Activated naive CD8-positive, alpha-beta T cell (primary cell): ENCODE measurements around the gene MRPL19.

Experiments used
- H3K27ac Mint-ChIP-seq: one replicate; pipeline ENCODE4 v1.8.0; 2021; ENCODE audit warnings: mixed read lengths
- H3K27me3 Mint-ChIP-seq: one replicate; pipeline ENCODE4 v1.8.0; 2021; ENCODE audit warnings: mixed read lengths
- H3K36me3 Mint-ChIP-seq: one replicate; pipeline ENCODE4 v1.8.0; 2021; ENCODE audit warnings: mixed read lengths
- H3K4me1 Mint-ChIP-seq: one replicate; pipeline ENCODE4 v1.8.0; 2021; ENCODE audit warnings: low read depth, mixed read lengths
- H3K4me3 Mint-ChIP-seq: one replicate; pipeline ENCODE4 v1.8.0; 2021; ENCODE audit warnings: mild to moderate bottlenecking, mixed read lengths
- H3K9me3 Mint-ChIP-seq: one replicate; pipeline ENCODE4 v1.8.0; 2021; ENCODE audit warnings: low read depth, mixed read lengths

The MRPL19 gene

DNA sequence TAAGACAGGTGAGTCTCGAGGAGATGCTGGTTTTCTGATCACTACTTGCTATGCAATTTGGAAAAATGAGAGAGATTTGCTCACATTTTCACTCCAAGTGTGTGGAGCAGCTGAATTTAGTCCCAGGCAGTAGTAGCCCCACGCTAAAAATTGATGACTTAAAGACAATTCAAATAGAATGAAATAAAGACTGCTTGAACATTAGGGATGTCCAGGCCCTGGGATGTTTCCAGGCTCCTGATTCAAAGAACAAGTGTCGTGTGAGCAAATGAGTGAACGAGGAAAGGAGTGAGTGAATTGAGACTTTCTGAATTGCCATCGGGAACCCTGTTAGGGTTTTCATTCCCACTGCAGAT lies 37.3 kb upstream of the MRPL19 start:
- Mint-ChIP-seq H3K27me3 (peaks cover 32% of the 10 kb centered on the region), H3K4me3 (no peak overlapping the region), H3K9me3 (no peaks in the 10 kb centered on the region), H3K27ac (no peak overlapping the region), H3K36me3 (no peaks in the 10 kb centered on the region), H3K4me1 (peaks cover 3% of the 10 kb centered on the region)

DNA sequence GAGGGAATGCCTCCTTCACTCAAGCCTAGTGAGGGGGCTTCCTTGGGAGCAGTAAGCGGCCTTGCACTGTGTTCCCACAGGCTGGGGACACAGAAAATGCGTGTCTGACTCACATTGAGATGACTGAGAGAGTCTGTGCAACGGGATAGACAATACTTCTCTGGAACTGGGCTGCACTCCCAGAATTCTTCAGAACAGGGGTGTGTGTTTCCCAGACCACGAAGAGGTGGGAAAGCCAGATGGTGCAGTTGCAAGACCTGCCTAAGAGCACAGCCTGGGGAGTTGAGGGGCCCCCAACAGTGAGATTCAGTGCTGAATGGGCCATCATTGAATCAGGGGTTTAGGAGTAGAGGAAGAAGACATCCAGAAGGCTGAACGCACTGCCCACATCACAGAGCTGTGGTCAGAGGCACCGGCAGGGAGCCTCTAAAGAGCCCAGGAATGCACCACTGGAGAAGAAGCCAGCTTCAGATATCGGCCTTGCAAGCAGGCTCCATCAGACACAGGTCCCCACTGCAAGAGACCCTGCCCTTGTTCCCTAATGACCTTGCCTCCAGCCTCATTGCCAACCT lies 36.6 kb upstream of the MRPL19 start:
- Mint-ChIP-seq H3K27ac (no peak overlapping the region), H3K4me3 (no peak overlapping the region), H3K36me3 (no peaks in the 10 kb centered on the region), H3K9me3 (no peaks in the 10 kb centered on the region), H3K27me3 (peaks cover 30% of the 10 kb centered on the region), H3K4me1 (peaks cover 3% of the 10 kb centered on the region)

DNA sequence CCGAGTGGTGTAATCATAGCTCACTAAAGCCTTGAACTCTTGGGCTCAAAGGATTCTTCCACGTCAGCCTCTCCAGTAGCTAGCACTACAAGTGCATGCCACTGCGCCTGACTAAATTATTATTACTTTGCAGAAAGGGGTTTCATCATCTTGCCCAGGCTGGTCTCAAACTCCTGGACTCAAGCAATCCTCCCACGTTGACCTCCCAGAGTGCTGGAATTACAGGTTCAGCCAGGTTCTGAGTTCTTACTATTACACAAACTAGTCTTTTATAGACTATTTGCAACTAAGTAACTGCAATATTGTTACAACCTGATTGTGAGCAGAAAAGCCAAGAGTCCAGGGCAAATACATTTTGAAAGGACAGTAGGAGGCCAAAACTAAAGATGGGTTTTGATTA lies 35.9 kb upstream of the MRPL19 start:
- Mint-ChIP-seq H3K4me3 (no peak overlapping the region), H3K9me3 (no peaks in the 10 kb centered on the region), H3K4me1 (peaks cover 3% of the 10 kb centered on the region), H3K27me3 (peaks cover 28% of the 10 kb centered on the region), H3K27ac (no peak overlapping the region), H3K36me3 (no peaks in the 10 kb centered on the region)

DNA sequence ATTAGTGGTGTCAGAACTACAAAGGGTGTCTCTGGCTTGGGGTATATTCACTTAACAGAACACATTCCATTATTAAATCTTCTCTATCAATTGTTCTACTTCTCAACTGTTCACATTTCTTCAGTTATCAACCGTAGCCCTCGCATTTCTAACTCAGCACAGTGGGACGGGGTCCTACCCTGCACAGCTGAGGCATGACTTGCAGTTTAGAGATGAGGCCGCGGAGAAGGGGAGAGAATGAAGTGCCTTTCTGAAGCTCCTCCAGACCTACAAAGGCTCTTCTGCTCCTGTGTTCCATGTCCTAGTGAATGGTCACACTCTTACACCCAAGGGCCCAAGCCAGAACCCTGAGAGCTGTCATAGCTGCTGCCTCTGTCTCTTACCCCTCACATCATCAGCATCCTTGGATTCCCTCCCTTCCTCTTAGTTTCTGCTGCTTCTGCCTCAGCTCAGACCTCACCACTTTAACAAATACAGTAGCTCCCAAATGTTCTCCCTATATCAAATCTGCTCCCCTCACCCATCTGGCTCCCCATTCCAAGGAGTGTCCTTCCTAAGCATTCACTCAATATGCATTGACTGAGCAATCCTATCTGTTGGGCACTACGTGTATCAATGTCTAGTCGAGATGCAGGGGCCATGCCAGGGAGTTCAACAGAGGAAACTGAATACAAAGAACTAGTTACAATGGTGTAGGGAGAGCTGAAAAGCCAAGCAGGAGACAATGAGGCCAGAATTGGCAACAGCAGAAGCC lies 34.3 kb upstream of the MRPL19 start:
- peaks cover 3% of the 10 kb centered on the region for H3K4me1 Mint-ChIP-seq
- H3K27me3 Mint-ChIP-seq = peaks cover 22% of the 10 kb centered on the region
- no peaks in the 10 kb centered on the region for H3K36me3 Mint-ChIP-seq
- H3K4me3 Mint-ChIP-seq = no peak overlapping the region
- no peak overlapping the region for H3K27ac Mint-ChIP-seq
- no peaks in the 10 kb centered on the region for H3K9me3 Mint-ChIP-seq

DNA sequence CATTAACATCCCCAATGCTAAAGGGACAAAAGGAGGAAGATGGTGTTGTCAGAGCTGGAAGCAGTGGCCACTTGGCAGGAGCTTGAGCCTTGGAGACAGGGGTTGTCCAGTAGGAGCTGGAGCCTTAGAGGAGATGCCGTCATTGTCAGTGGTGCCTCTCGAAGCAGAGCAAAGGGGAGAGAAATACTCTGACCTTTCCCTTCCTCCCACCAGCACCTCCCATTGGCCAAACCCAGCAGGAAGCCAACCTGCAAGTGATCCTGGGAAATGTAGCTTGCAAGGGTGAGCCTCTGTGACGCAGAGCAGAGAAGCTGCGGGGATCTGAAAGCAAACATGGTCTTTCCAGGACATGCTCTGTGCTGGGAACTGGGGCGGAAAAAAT lies 33.7 kb upstream of the MRPL19 start:
- Mint-ChIP-seq H3K27me3 (peaks cover 18% of the 10 kb centered on the region), H3K4me3 (no peak overlapping the region), H3K36me3 (no peaks in the 10 kb centered on the region), H3K9me3 (no peaks in the 10 kb centered on the region), H3K27ac (no peak overlapping the region), H3K4me1 (peaks cover 3% of the 10 kb centered on the region)

DNA sequence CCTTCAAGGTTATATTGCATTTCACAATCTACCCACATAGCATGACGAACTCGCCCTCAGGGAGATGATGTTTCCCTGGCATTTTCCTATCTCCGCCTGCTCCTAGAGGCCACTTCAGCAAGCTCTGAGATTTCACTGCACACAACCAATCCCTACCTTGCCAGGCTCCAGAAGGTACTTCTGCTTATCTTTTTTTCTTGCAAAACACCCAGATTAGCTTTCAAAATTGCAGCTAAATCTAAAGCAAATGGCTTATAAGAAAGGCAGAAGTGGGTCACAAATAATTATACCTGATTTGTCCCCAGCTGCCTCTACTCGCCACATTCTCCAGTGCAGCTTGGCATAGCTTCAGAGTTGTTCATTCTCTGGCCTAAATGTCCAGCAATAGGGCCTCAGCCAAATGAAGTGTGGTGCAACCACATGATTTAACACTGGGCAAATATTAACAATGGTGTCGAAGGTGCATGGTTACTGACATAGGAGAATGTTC lies 32.4 kb upstream of the MRPL19 start:
- H3K27me3 Mint-ChIP-seq = peaks cover 13% of the 10 kb centered on the region
- H3K4me1 Mint-ChIP-seq = no peaks in the 10 kb centered on the region
- no peaks in the 10 kb centered on the region for H3K9me3 Mint-ChIP-seq
- H3K27ac Mint-ChIP-seq = no peak overlapping the region
- no peaks in the 10 kb centered on the region for H3K36me3 Mint-ChIP-seq
- no peak overlapping the region for H3K4me3 Mint-ChIP-seq

DNA sequence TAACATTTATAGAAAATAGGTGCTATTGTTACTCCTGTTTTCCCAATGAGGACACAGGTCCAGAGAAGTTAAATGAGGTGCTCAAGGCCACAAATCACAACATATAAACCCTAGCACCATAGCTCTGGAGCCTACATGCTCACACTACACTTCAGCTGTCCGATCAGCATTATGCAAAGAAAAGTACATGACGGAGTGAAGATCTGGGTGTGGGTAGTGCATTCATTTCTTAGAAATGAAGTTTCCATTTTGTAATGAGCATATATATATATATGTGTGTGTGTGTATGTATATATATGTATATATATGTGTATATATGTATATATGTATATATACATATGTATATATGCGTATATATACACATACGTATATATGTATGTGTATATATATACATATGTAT lies 30.2 kb upstream of the MRPL19 start:
- H3K9me3 Mint-ChIP-seq = no peaks in the 10 kb centered on the region
- H3K4me3 Mint-ChIP-seq = no peak overlapping the region
- H3K27me3 Mint-ChIP-seq = peaks cover 5% of the 10 kb centered on the region
- H3K27ac Mint-ChIP-seq = no peak overlapping the region
- no peaks in the 10 kb centered on the region for H3K36me3 Mint-ChIP-seq
- no peaks in the 10 kb centered on the region for H3K4me1 Mint-ChIP-seq

DNA sequence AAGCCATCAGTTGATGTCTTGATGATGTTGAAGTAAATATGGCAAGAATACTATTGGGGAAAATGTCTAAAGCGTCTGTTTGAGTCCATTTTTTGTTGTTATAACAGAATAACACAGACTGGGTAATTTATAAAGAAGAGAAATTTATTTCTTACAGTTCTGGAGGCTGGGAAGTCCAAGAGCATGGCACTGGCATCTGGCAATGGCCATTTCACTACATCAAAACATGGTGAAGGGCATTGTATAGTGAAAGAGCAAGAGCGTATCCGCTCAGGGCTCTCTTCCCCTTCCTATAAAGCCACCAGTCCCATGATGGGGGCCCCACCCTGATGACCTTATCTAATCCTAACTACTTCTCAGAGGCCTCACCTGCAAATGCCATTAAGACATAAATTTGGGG lies 29.6 kb upstream of the MRPL19 start:
- Mint-ChIP-seq H3K27ac (no peak overlapping the region), H3K27me3 (peaks cover 2% of the 10 kb centered on the region), H3K36me3 (no peaks in the 10 kb centered on the region), H3K4me3 (no peak overlapping the region), H3K9me3 (no peaks in the 10 kb centered on the region), H3K4me1 (no peaks in the 10 kb centered on the region)

DNA sequence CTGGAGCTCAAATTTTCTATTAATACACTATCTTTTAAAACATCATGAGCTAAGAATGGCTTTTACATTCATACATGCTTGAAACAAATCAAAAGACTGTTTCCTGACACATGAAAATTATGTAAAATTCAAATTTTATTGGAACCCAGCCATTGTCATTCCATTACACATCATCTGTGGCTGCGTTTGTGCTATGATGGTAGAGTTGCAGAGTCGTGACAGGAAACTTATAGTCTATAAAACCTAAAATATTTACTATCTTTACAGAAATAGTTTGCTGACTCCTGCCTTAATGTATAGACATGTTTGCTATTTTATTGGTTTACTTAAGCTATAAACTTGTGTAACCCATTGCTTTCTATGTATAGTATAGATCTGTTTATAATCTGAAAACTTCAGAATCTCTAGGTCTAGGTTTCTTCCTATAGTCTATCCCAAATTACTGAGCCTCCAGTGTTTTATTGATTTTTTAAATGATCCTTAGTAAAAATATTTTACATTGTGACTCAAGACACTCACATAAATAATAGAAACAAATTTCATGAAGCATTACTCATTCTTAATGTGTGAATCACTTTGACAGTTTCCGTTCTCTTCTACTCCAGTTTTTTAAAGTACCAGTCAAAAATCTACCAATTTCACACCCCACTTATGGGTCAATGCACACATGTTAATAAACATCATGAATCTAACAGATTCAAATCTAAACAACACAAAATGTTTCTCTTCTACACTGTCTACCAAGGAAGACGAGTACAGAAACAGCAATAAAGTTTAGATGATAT lies 26.4 kb upstream of the MRPL19 start:
- Mint-ChIP-seq H3K27me3 (peaks cover 2% of the 10 kb centered on the region), H3K4me1 (no peaks in the 10 kb centered on the region), H3K4me3 (no peak overlapping the region), H3K36me3 (no peaks in the 10 kb centered on the region), H3K9me3 (no peaks in the 10 kb centered on the region), H3K27ac (no peak overlapping the region)

DNA sequence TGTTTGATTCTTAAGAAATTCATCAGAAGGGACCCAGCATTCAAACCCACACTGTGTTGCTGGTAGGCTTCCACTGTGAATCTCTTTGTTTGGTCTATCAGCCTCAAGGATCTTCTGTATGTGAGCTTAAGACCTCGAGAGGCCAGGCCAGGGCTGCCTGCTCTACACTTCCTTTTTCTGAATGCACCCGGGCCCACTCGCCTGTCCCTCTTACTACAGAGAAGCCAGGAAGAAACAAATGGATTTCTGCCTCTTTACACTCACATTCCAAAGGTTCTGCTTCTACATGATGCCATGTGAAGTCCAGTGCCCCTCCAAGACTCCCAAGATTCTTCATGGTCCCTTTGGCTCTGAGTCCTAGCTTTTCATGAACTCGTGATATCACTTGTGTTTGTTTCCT lies 25.4 kb upstream of the MRPL19 start:
- Mint-ChIP-seq H3K4me3 (no peak overlapping the region), H3K36me3 (no peaks in the 10 kb centered on the region), H3K9me3 (no peaks in the 10 kb centered on the region), H3K4me1 (no peaks in the 10 kb centered on the region), H3K27me3 (peaks cover 2% of the 10 kb centered on the region), H3K27ac (no peak overlapping the region)

DNA sequence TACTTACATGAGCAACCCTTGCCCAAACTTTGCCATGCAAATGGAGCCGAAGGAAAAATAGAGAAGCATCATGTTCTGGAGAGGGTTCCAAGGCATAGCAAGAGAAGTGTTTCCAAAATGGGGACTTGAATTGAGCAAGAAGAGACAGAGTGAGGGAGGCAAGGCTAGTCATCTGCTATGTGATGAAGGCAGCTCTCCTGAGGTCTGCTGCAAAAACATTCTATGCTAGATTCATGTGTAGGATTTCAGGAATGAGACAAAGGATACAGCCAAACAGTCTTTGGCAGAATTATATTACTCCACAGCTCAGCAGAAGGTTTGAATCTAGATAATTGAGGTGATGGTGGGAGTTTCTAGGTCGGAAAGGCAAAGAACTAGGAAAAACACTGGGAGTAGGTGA lies 24.1 kb upstream of the MRPL19 start:
- Mint-ChIP-seq H3K4me1 (no peaks in the 10 kb centered on the region), H3K4me3 (no peak overlapping the region), H3K36me3 (no peaks in the 10 kb centered on the region), H3K27me3 (peaks cover 2% of the 10 kb centered on the region), H3K27ac (no peak overlapping the region), H3K9me3 (no peaks in the 10 kb centered on the region)

DNA sequence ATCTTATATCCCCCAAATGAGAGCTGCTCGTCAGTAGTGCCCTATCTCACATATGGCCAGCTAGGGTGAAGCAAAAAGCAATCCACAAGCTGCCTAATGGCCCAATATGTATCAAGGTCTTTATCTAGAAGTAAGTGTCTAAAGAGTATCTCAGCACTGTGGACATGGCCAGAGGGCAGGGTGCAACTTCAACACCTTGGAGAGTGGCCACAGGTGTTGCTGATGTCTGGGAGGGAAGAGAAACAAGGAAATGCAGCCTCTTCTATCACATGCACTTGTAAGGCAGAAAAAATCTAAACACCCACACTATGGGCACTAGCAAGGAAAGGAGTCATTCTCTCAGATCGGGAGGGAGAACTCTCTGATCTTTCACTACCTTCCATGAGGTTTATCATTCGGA lies 23.7 kb upstream of the MRPL19 start:
- H3K27ac Mint-ChIP-seq = no peak overlapping the region
- H3K4me3 Mint-ChIP-seq = no peak overlapping the region
- no peaks in the 10 kb centered on the region for H3K36me3 Mint-ChIP-seq
- H3K27me3 Mint-ChIP-seq = peaks cover 2% of the 10 kb centered on the region
- no peaks in the 10 kb centered on the region for H3K4me1 Mint-ChIP-seq
- H3K9me3 Mint-ChIP-seq = no peaks in the 10 kb centered on the region

DNA sequence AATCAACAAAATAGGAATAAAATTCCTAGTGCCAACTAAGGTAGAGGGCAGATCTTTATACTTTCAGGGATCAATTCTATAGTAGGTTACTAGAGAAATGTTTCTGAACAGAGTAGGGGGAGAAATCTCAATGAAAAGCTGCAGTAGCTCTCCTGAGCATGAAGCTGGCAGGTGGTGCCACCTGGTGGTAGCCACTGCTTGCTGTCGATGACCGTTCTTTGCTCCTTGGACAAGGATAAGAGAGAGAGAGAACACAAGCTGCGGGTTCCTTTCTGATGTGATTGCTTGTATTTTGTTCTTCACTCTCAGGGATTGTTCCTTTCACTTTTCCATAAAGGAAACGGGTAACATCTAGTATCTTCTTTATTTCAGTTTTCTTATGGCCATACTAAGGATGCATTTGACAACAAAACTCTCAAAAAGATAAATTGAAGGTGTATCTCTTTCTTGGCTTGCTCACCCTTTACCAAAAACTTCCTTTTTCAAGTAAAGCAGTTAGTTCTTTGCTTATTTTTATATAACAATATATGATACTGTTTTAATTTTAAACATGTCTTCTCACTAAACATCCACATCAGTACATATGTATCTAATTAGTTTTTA lies 18.6 kb upstream of the MRPL19 start:
- Mint-ChIP-seq H3K27me3 (peaks cover 10% of the 10 kb centered on the region), H3K27ac (no peak overlapping the region), H3K4me3 (no peak overlapping the region), H3K9me3 (no peaks in the 10 kb centered on the region), H3K4me1 (no peaks in the 10 kb centered on the region), H3K36me3 (no peaks in the 10 kb centered on the region)

DNA sequence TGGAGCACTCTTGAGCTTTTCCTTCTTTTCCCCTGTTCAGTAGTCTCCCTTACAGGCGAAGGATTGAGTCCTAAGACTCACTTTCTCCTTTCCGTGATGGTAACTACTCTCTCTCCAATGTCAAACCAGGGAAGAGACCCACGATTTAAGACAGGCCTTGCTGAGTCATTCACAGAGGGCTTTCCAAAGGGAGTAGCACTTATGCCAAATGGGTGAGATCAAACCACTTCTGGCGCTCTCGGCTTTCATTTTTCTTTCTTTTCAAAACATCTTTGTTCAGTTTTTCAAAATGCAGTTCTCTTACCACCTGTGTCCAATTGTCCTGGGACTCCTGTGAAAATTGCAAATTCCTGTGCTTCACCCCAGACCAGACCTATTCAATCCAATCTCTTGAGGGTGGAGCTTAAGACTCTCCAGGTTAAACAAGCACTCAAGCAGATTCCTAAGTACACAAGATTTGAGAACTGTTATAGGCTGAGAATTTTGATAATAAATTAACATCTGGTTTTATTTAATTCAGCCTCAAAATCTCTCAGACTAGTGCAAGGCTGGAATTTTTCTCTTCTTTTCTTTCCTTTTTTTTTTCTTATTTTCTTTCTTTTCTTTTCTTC lies 14.4 kb upstream of the MRPL19 start:
- no peak overlapping the region for H3K4me3 Mint-ChIP-seq
- H3K27me3 Mint-ChIP-seq = peaks cover 18% of the 10 kb centered on the region
- H3K27ac Mint-ChIP-seq = no peak overlapping the region
- no peaks in the 10 kb centered on the region for H3K4me1 Mint-ChIP-seq
- no peaks in the 10 kb centered on the region for H3K9me3 Mint-ChIP-seq
- no peaks in the 10 kb centered on the region for H3K36me3 Mint-ChIP-seq

DNA sequence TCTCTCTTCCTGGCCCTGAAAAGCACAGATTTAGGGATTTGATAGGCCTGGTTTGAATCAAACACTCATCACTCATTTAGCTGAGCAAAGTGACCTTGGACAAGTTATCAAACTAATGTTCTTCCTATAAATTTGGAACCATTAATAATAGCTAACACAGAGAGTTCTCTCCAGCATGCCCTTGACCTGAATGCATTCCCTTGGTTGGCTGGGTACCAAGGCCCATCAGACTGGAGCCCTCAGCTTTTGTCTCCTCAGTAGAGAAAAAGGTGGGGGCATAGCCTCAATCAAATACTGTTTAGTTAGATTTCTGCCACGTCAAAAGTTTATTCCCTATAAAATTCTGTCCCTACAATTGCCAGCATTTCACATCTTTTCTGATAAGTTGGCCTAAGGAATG lies 13.8 kb upstream of the MRPL19 start:
- Mint-ChIP-seq H3K9me3 (no peaks in the 10 kb centered on the region), H3K27ac (no peak overlapping the region), H3K4me1 (no peaks in the 10 kb centered on the region), H3K36me3 (no peaks in the 10 kb centered on the region), H3K27me3 (peaks cover 23% of the 10 kb centered on the region), H3K4me3 (no peak overlapping the region)
